HG02885 (cell line): ENCODE measurements around the gene PKN3.
"Not testable (repeated sequence)": the region's sequence is repeated elsewhere in the genome, so short reads cannot be mapped to it uniquely, and the experiment has no call there.

ENCODE experiments used
- ATAC-seq: cut with Tn5 transposase; IDR thresholded peaks from one replicate; pipeline ENCODE4 v1.9.1; 2021; ENCODE audit warnings: mild to moderate bottlenecking; ENCODE audit not compliant: unreplicated experiment, poor library complexity

PKN3 gene

GRCh38 chr9:128689820-128690683 is 12.3 kb upstream of the PKN3 start:
- no peak for ATAC-seq

DNA sequence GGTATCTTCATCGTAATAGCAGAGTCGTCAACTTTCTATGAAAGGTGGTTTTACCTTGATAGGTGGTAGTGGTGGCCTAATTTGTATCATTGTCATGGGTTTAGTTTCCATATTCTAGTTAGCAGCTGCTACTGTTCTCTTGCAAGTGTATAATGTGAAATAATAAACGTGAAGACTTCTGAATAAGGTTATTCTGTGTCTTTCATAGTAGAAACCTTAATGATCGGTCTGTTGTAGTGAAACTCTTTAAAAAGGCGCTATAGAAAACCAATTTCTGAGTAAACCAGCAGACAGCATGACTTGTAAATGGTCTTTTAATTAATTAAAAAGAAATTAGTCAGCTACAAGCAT is 11.6 kb upstream of the PKN3 start:
- ATAC-seq: no peak

GRCh38 chr9:128693738-128694137 is 8.6 kb upstream of the PKN3 start:
- ATAC-seq: not testable (repeated sequence)

- ATAC-seq: no peak
These were observed 8.0 kb upstream of the PKN3 start for GRCh38 chr9:128694344-128694743.

- ATAC-seq: no peak
These were observed 5.2 kb upstream of the PKN3 start for GRCh38 chr9:128696923-128697707.

GRCh38 chr9:128699096-128699795 is 3.1 kb upstream of the PKN3 start:
- not testable (repeated sequence) for ATAC-seq

GRCh38 chr9:128701227-128701854 is 962 bp upstream of the PKN3 start:
- no peak for ATAC-seq

DNA sequence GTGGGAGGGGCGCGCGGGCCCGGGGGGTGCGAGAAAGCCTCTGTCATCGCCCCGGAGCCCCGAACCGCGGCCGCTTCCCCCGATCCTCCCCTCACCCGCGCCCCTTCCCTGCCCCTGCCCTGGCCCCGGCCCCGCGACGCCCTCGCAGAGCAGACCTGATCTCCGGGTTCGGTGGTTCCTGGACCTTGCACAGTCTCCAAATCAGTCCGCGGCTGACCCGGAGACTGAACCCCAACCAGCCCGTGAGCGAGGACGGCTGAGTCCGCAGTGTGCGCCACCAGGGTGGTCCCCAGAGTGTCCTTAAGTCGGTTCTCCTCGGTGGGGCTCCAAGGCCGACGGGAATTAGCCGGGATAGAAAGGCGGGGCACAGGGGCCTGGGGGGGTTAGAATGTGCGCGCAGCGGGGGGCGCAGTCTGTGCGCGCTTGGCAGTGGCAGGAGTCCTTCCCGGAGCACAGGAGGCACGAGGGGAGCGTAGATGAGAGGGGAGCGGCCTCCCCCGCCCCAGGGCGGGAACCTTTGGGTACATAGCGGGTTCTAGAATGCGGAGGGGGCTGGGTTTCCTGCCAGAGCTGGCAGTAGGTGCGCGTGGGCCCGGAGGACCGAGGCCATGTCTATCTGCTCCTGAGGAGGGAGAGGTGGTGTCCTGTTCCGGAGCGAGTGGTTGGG is 779 bp downstream of the PKN3 start:
- ATAC-seq: no peak

GRCh38 chr9:128703616-128704355 is 1.5 kb downstream of the PKN3 start:
- no peak for ATAC-seq

GRCh38 chr9:128704356-128704670 is 2.0 kb downstream of the PKN3 start:
- no peak for ATAC-seq

DNA sequence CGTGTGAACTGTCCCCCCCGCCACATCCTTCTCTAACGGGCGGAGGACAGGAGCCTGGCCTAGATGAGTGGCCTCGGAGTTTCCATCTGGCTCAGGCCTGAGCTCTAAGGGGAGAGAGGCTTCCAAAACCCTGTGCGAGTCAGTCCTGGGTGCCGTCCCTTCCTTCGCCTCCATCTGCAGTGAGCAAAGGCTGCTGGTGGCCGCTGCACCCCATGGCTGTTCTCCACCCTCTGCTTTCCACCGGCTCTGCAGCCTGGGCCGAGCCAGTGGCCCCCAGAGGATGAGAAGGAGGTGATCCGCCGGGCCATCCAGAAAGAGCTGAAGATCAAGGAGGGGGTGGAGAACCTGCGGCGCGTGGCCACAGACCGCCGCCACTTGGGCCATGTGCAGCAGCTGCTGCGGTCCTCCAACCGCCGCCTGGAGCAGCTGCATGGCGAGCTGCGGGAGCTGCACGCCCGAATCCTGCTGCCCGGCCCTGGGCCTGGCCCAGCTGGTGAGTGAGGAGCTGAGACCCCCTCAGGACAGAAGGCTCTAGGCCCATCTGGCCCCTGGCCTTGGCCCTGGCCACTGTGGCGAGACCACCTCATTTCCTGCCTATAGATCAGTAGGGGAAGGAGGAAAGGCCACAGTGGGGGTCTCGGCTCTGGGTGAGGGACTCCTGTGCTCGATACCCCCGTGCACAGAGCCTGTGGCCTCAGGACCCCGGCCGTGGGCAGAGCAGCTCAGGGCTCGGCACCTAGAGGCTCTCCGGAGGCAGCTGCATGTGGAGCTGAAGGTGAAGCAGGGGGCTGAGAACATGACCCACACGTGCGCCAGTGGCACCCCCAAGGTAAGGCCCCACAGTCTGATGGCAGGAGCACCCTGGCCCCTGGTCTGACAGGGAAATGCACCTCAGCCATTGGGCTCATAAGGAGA is 3.0 kb downstream of the PKN3 start:
- no peak for ATAC-seq

- no peak for ATAC-seq
These were observed 3.7 kb downstream of the PKN3 start for GRCh38 chr9:128706045-128706444.

- no peak for ATAC-seq
These were observed 4.5 kb downstream of the PKN3 start for GRCh38 chr9:128706671-128707381.

DNA sequence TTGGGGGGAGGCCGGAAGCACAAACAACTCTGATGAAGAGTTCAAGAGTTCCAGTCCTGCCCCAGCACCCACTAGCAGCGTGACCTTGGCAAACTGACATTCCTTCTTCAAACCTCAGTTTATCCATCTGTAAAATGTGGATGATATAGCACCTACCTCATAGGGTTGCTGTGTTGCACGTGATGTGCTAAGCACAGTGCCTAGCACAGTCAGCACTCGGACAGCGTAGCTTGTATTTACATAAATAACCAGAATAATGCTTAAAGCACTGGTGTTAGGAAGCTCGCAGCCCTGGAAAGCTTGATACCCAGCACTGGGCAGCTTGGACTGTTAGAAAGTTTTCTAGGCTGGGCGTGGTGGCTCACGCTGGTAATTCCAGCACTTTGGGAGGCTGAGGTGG is 5.1 kb downstream of the PKN3 start:
- no peak for ATAC-seq

DNA sequence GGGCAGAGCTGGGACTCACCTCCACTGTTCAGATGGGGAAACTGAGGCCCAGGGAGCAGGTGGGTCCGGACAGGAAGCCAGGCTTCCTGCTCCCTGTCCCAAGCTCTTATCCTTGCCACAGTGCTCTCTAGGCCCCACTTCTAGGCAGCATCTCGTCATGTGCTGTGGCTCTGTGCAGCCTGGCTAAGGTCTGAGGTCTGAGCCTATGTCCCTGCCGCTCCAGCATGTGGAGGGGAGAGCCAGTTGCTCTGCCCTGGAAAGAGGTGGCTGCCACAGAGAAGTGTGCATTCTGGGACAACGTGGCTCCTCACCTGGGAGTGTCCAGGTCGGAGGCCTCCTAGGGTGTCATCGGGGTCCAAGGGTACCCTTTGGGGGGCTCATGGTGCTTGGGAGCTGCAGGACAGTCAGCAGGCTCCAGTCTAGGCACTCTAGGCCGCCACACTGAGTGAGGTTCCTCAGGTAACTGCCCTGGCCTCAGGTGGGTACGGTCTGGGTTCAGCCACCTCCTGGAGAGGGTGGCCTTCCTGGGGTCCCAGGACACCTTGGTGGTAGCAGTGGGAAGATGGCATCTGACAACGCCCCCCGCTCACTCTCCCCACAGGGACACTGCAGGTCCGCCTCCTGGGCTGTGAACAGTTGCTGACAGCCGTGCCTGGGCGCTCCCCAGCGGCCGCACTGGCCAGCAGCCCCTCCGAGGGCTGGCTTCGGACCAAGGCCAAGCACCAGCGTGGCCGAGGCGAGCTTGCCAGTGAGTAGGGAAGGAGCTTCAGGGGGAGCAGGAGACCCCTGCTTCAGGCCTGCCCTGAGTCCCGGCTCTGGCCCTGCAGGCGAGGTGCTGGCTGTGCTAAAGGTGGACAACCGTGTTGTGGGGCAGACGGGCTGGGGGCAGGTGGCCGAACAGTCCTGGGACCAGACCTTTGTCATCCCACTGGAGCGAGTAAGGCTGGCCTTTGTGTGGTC is 10.4 kb downstream of the PKN3 start:
- no peak for ATAC-seq

GRCh38 chr9:128713411-128713780 is 11.1 kb downstream of the PKN3 start:
- no peak for ATAC-seq
